Ascending aorta (tissue), 2 donors: Measurements from ENCODE around the gene LRRC27. TPM values are rescaled to one million over a fixed set of nuclear protein-coding genes. Genes with fewer than 3 reads are reported as not detected.

Experiments
- DNase-seq, 2 donors: peaks; one replicate each; pipeline ENCODE4 v3.0.0-alpha.2; 2019; ENCODE audit warnings: low spot score in 2 of 2
- H3K27ac ChIP-seq, 2 donors: fragments of 200-600 bp; sonication (generic); one replicate each; pipeline ENCODE4 v1.5.1; 2016 to 2017; ENCODE audit warnings: mild to moderate bottlenecking in 1 of 2
- H3K27me3 ChIP-seq: fragments of 200-600 bp; sonication (generic); one replicate; pipeline ENCODE4 v1.5.1; 2017
- H3K36me3 ChIP-seq, 2 donors: fragments of 200-600 bp; sonication (generic); one replicate each; pipeline ENCODE4 v1.5.1; 2016
- H3K4me1 ChIP-seq, 2 donors: fragments of 200-600 bp; sonication (generic); one replicate each; pipeline ENCODE4 v1.5.1; 2016 to 2017; ENCODE audit warnings: mild to moderate bottlenecking in 1 of 2
- H3K4me3 ChIP-seq, 2 donors: fragments of 200-600 bp; sonication (generic); one replicate each; pipeline ENCODE4 v1.5.1; 2016 to 2017; ENCODE audit warnings: mild to moderate bottlenecking in 1 of 2
- H3K9me3 ChIP-seq, 2 donors: fragments of 200-600 bp; sonication (generic); one replicate each; pipeline ENCODE4 v1.5.1; 2016
- CTCF ChIP-seq, 3 experiments: fragments of 200-600 bp in 2 of 3; fragments of 450-650 bp in 1 of 3; sonication (generic) in 2 of 3; IDR thresholded peaks; one replicate each; pipeline ENCODE4 v1.5.1; 2016 to 2019; ENCODE audit warnings: antibody characterized with exemption in 3 of 3, mild to moderate bottlenecking in 1 of 3, moderate library complexity in 1 of 3
- intact Hi-C: fragments of 100-400 bp; cut with DNase I; formaldehyde crosslinking; loops from one replicate; pipeline ENCODE4 v1.15.1; 2023
- total RNA-seq: library from RNA; depleted of rRNA; stranded (reverse); fragments of >200 nt; gene quantifications from one replicate; pipeline ENCODE4 v1.1.0, GENCODE V29; 2016

Gene LRRC27
- total RNA-seq, 1 donor from 2014 or later: 2.0 TPM

- H3K27ac ChIP-seq: no peak overlapping the region
- no peak for DNase-seq
- peaks cover 16 to 24% of the 10 kb centered on the region in 2 donors for H3K36me3 ChIP-seq
- no peaks in the 10 kb centered on the region for H3K9me3 ChIP-seq
- H3K4me1 ChIP-seq: no peaks in the 10 kb centered on the region
- H3K27me3 ChIP-seq: no peaks in the 10 kb centered on the region
- no peak for TF ChIP-seq CTCF (IDR thresholded peaks at IDR 0.05)
- intact Hi-C loops: no loop called here
- H3K4me3 ChIP-seq: no peak overlapping the region
These were observed 73.5 kb downstream of the LRRC27 start for GRCh38 chr10:132405463-132405991.

- no peak for TF ChIP-seq CTCF (IDR thresholded peaks at IDR 0.05)
- DNase-seq: no peak
- H3K27ac ChIP-seq: no peak overlapping the region
These were observed 74.2 kb downstream of the LRRC27 start for GRCh38 chr10:132406181-132406580.

GRCh38 chr10:132406750-132407149 is 74.8 kb downstream of the LRRC27 start:
- peaks cover 16 to 24% of the 10 kb centered on the region in 2 donors for H3K36me3 ChIP-seq
- TF ChIP-seq CTCF (IDR thresholded peaks at IDR 0.05): no peak
- H3K4me3 ChIP-seq: no peak overlapping the region
- no peak overlapping the region for H3K27ac ChIP-seq
- H3K9me3 ChIP-seq: no peaks in the 10 kb centered on the region
- no peaks in the 10 kb centered on the region for H3K27me3 ChIP-seq
- intact Hi-C loops: no loop called here
- peaks cover 0 to 4% of the 10 kb centered on the region in 2 donors for H3K4me1 ChIP-seq
- no peak for DNase-seq

More at GRCh38 chr10:132406181-132406580, 74.2 kb downstream of the LRRC27 start:
- Histone ChIP-seq H3K4me1 (peaks cover 0 to under 1% of the 10 kb centered on the region in 2 donors), H3K9me3 (no peaks in the 10 kb centered on the region), H3K27me3 (no peaks in the 10 kb centered on the region), H3K4me3 (no peak overlapping the region), H3K36me3 (peaks cover 16 to 24% of the 10 kb centered on the region in 2 donors)
- intact Hi-C loops: no loop called here

GRCh38 chr10:132407243-132407746 is 75.3 kb downstream of the LRRC27 start:
- H3K4me3 ChIP-seq: no peak overlapping the region

DNA sequence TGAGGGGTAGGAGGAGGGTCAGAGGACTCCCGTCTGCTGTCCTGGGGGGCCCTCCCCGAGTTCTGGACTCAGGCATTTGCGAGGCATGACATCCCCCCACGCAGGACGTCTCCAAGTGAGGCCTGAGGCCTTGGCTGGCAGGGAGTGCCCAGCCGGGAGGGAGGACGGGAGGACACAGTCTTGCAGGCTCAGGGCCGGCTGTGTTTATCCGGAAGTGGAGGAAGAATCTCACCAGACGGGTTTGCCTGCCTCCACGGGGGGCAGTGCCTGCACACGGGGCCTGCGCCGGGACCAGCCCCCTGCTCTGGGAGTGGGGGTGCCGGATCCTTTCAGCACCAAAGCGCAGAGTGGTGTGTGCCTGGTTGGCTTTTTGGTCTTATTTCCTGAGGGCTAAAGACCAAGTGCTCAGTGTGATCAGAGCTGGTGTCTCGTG is 75.9 kb downstream of the LRRC27 start:
- Histone ChIP-seq H3K4me1 (peaks cover 0 to 10% of the 10 kb centered on the region in 2 donors), H3K27me3 (no peaks in the 10 kb centered on the region), H3K9me3 (no peaks in the 10 kb centered on the region), H3K27ac (no peak overlapping the region), H3K4me3 (no peak overlapping the region), H3K36me3 (peaks cover 16 to 24% of the 10 kb centered on the region in 2 donors)
- no peak for DNase-seq
- no peak for TF ChIP-seq CTCF (IDR thresholded peaks at IDR 0.05)
- intact Hi-C loops: no loop called here

More at GRCh38 chr10:132407243-132407746, 75.3 kb downstream of the LRRC27 start:
- H3K36me3 ChIP-seq: peaks cover 16 to 24% of the 10 kb centered on the region in 2 donors
- H3K9me3 ChIP-seq: no peaks in the 10 kb centered on the region
- no peak overlapping the region for H3K27ac ChIP-seq
- peaks cover 0 to 9% of the 10 kb centered on the region in 2 donors for H3K4me1 ChIP-seq
- no peak for TF ChIP-seq CTCF (IDR thresholded peaks at IDR 0.05)
- H3K27me3 ChIP-seq: no peaks in the 10 kb centered on the region
- no peak for DNase-seq
- intact Hi-C loops: no loop called here
